Measurements from ENCODE around the gene DNAH3.
"Not testable (repeated sequence)": the region's sequence is repeated elsewhere in the genome, so short reads cannot be mapped to it uniquely, and the experiment has no call there.

Gene DNAH3

GRCh38 chr16:21166561-21166961, 15.9 kb upstream of the DNAH3 start:
- DNase-seq: no peak

GRCh38 chr16:21164521-21165168, 14.0 kb upstream of the DNAH3 start:
- DNase-seq: no peak

- no peak for DNase-seq
Observed at GRCh38 chr16:21163576-21163975, 12.9 kb upstream of the DNAH3 start.

- DNase-seq: no peak
Observed at GRCh38 chr16:21162661-21163151, 12.1 kb upstream of the DNAH3 start.

- no peak for DNase-seq
Observed at GRCh38 chr16:21161211-21161610, 10.6 kb upstream of the DNAH3 start.

- DNase-seq: no peak
Observed at GRCh38 chr16:21160276-21160675, 9.6 kb upstream of the DNAH3 start.

- peak; percentile 20 for DNase-seq
Observed at GRCh38 chr16:21159281-21159951, 8.8 kb upstream of the DNAH3 start.

- peak; percentile 86 for DNase-seq
Observed at GRCh38 chr16:21158208-21159110, 7.8 kb upstream of the DNAH3 start, which contains the start of gene LDAF1. Gene LDAF1, plus strand, starts transcription at chr16:21158674. Its CDS starts 2,509 bp downstream, at chr16:21161183.

GRCh38 chr16:21157632-21158031, 7.0 kb upstream of the DNAH3 start:
- DNase-seq: no peak

- peak; percentile 31 for DNase-seq
Observed at GRCh38 chr16:21156767-21157467, 6.3 kb upstream of the DNAH3 start.

GRCh38 chr16:21156011-21156410, 5.4 kb upstream of the DNAH3 start:
- DNase-seq: not testable (repeated sequence)

GRCh38 chr16:21153124-21153729, 2.6 kb upstream of the DNAH3 start:
- not testable (repeated sequence) for DNase-seq

- not testable (repeated sequence) for DNase-seq
Observed at GRCh38 chr16:21152160-21153030, 1.7 kb upstream of the DNAH3 start.

- no peak for DNase-seq
Observed at GRCh38 chr16:21145738-21146137, 4.9 kb downstream of the DNAH3 start.

GRCh38 chr16:21134053-21134452, 16.6 kb downstream of the DNAH3 start:
- DNase-seq: no peak

- DNase-seq: no peak
Observed at GRCh38 chr16:21130811-21131210, 19.8 kb downstream of the DNAH3 start.

- DNase-seq: no peak
Observed at GRCh38 chr16:21128991-21129390, 21.7 kb downstream of the DNAH3 start.

- DNase-seq: no peak
Observed at GRCh38 chr16:21126518-21126917, 24.1 kb downstream of the DNAH3 start.

GRCh38 chr16:21125191-21125590, 25.5 kb downstream of the DNAH3 start:
- no peak for DNase-seq

GRCh38 chr16:21120976-21121520, 29.6 kb downstream of the DNAH3 start:
- no peak for DNase-seq

GRCh38 chr16:21117567-21117966, 33.1 kb downstream of the DNAH3 start:
- DNase-seq: no peak
